Erythroblast (primary cell): ENCODE results near the gene TNIK.
A peak's percentile ranks its signal among the peaks of the same experiment; 100 is the strongest.

Experiments used
- DNase-seq, 2 experiments: peaks; one replicate each; lab custom pipeline; 2025; lab: John Stamatoyannopoulos, UW
- GATA1 ChIP-seq: IDR thresholded peaks from 2 replicates; pipeline ENCODE4 v1.6.1; 2011; ENCODE audit warnings: low read depth, mild to moderate bottlenecking, control low read depth, low read length, moderate library complexity
- POLR2A ChIP-seq: IDR thresholded peaks from 2 replicates; pipeline ENCODE4 v1.6.1; 2011; ENCODE audit warnings: mild to moderate bottlenecking, low read length

The TNIK gene

GRCh38 chr3:171028025-171028778, 432.0 kb downstream of the TNIK start:
- TF ChIP-seq POLR2A (no peak), GATA1 (no peak)
- DNase-seq = peak; percentile 12 to 43

GRCh38 chr3:171026597-171027293, 433.5 kb downstream of the TNIK start, which contains the start of gene SLC2A2:
Gene SLC2A2 (minus strand): TSS chr3:171026720. CDS start chr3:171026670, 50 bp downstream.
- no peak for DNase-seq
- no peak for TF ChIP-seq GATA1
- TF ChIP-seq POLR2A = no peak

- no peak for DNase-seq
These were observed 436.6 kb downstream of the TNIK start for GRCh38 chr3:171023566-171023965.

GRCh38 chr3:171021377-171021776, 438.8 kb downstream of the TNIK start:
- no peak for TF ChIP-seq GATA1
- TF ChIP-seq POLR2A = no peak
- DNase-seq = no peak

More at GRCh38 chr3:171023566-171023965, 436.6 kb downstream of the TNIK start:
- TF ChIP-seq POLR2A = no peak
- TF ChIP-seq GATA1 = no peak

GRCh38 chr3:171018156-171018935, 441.9 kb downstream of the TNIK start:
- peak in 1 of 2 experiments; percentile 9 for DNase-seq
- no peak for TF ChIP-seq POLR2A
- TF ChIP-seq GATA1 = no peak

GRCh38 chr3:171013822-171014748, 446.1 kb downstream of the TNIK start:
- DNase-seq = peak; percentile 7 to 60
- TF ChIP-seq GATA1 = no peak
- TF ChIP-seq POLR2A = no peak

GRCh38 chr3:171011873-171012336, 448.3 kb downstream of the TNIK start:
- no peak for DNase-seq
- TF ChIP-seq GATA1 = no peak
- no peak for TF ChIP-seq POLR2A
